ENCODE results near the gene CRACR2B. TPM values are rescaled to one million over a fixed set of nuclear protein-coding genes. Genes with fewer than 3 reads are reported as not detected.

CRACR2B gene
- total and polyA plus RNA-seq, 2 of the 13 experiments (the other 11 are each of a cell fraction or from before 2014, with no cell fraction given), result 14.9 to 21.0 TPM

DNA sequence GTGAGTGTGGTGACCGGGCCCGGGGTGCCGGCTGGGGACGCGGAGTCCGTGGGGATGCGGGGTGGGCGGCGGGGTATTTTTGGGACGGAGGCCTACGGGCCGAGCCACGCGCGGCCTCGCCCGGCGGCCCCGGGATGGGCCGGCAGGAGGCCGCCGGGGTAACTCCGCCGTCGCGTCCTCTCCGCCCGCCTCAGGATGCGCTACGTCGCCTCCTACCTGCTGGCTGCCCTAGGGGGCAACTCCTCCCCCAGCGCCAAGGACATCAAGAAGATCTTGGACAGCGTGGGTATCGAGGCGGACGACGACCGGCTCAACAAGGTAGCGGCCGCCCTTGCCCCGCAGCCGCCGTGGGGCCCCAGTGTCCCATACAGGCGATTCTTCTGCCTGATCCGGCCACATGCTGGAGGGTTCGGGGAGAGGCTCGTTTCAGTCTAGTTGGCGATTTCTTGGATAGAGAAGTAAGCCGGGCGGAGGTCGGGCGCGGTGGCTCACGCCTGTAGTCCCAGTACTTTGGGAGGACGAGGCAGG is 17.6 kb upstream of the CRACR2B start (continued):
- TF ChIP-seq KAT7 (CRISPR knock-in tag; IDR thresholded peaks at IDR 0.05; ENCODE audit: borderline replicate concordance) (0 out of 2 replicates have a peak, but pooled peaks have one; percentile 5), THAP11 (CRISPR knock-in tag; IDR thresholded peaks at IDR 0.05) (no peak), CENPT (CRISPR knock-in tag; IDR thresholded peaks at IDR 0.05; ENCODE audit: low read depth) (no peak), NFYB (CRISPR knock-in tag; IDR thresholded peaks at IDR 0.05) (no peak), ZMAT3 (CRISPR knock-in tag; conservative IDR thresholded peaks at IDR 0.05) (0 out of 2 replicates have a peak, but pooled peaks have one; percentile 13), HNRNPK (IDR thresholded peaks at IDR 0.05; ENCODE audit: low read depth, low read length, poor library complexity, severe bottlenecking) (peak; percentile 46)
- TF ChIP-seq, protein P1, sequence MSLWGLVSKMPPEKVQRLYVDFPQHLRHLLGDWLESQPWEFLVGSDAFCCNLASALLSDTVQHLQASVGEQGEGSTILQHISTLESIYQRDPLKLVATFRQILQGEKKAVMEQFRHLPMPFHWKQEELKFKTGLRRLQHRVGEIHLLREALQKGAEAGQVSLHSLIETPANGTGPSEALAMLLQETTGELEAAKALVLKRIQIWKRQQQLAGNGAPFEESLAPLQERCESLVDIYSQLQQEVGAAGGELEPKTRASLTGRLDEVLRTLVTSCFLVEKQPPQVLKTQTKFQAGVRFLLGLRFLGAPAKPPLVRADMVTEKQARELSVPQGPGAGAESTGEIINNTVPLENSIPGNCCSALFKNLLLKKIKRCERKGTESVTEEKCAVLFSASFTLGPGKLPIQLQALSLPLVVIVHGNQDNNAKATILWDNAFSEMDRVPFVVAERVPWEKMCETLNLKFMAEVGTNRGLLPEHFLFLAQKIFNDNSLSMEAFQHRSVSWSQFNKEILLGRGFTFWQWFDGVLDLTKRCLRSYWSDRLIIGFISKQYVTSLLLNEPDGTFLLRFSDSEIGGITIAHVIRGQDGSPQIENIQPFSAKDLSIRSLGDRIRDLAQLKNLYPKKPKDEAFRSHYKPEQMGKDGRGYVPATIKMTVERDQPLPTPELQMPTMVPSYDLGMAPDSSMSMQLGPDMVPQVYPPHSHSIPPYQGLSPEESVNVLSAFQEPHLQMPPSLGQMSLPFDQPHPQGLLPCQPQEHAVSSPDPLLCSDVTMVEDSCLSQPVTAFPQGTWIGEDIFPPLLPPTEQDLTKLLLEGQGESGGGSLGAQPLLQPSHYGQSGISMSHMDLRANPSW (CRISPR knock-in tag; IDR thresholded peaks at IDR 0.05; ENCODE audit: borderline replicate concordance), result no peak
- TF ChIP-seq, protein P2, sequence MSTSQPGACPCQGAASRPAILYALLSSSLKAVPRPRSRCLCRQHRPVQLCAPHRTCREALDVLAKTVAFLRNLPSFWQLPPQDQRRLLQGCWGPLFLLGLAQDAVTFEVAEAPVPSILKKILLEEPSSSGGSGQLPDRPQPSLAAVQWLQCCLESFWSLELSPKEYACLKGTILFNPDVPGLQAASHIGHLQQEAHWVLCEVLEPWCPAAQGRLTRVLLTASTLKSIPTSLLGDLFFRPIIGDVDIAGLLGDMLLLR (CRISPR knock-in tag; IDR thresholded peaks at IDR 0.05), result peak; percentile 78

Data from HepG2 (cell line).